ENCODE data around the gene TLR1. TPM values are rescaled to one million over a fixed set of nuclear protein-coding genes. Genes with fewer than 3 reads are reported as not detected.
A peak's percentile ranks its signal among the peaks of the same experiment; 100 is the strongest.

Gene TLR1
- total RNA-seq = 1 to 10 TPM; 8.1 to 9.6 TPM

GRCh38 chr4:38804654-38805295 is at the start of gene TLR1:
TSS of gene TLR1 (minus strand) at chr4:38804791. CDS start at chr4:38798831, 5,960 bp downstream.
- DNase-seq (peak; percentile 32), ATAC-seq (peak; percentile 78)
- Mint-ChIP-seq H3K9me3 (ENCODE audit: insufficient read depth) (peaks cover 21% of the 10 kb centered on the region), H3K4me1 (ENCODE audit: low read depth) (peaks cover 25% of the 10 kb centered on the region), H3K27ac (peak within 1 kb of the TSS; percentile 84), H3K27me3 (ENCODE audit: low read depth) (no peaks in the 10 kb centered on the region), H3K36me3 (ENCODE audit: low read depth) (peaks cover 35% of the 10 kb centered on the region), H3K4me3 (peak within 1 kb of the TSS; percentile 76)
- ChIA-PET CTCF (interaction anchor here (0.8 to 6.1 kb wide), 24 partner anchors 10 to 625 kb away, joined by 3 to 78 read pairs (median 5); partner anchors contain the start of genes TLR10 and TLR6), POLR2A (interaction anchor here (0.9 to 2.2 kb wide), 4 partner anchors 12 to 51 kb away, joined by 4 to 6 read pairs (median 5); no protein-coding TSS in a partner anchor)

- ATAC-seq = no peak
- Mint-ChIP-seq H3K4me1 (ENCODE audit: low read depth) (no peaks in the 10 kb centered on the region), H3K9me3 (ENCODE audit: insufficient read depth) (peaks cover 10% of the 10 kb centered on the region), H3K36me3 (ENCODE audit: low read depth) (peaks cover 18% of the 10 kb centered on the region), H3K4me3 (no peak overlapping the region), H3K27me3 (ENCODE audit: low read depth) (no peaks in the 10 kb centered on the region), H3K27ac (no peak overlapping the region)
- POLR2A ChIA-PET = no interaction called here
- DNase-seq = no peak
- CTCF ChIA-PET = no interaction called here
Measured at GRCh38 chr4:38846015-38846414, 41.4 kb upstream of the TLR1 start.

- POLR2A ChIA-PET = no interaction called here
- DNase-seq = no peak
- CTCF ChIA-PET = interaction anchor here (2.6 kb wide), 1 partner anchor 13 kb away, joined by 8 read pairs; the partner anchor contains the start of gene TLR6
- Mint-ChIP-seq H3K4me1 (ENCODE audit: low read depth) (peaks cover 7% of the 10 kb centered on the region), H3K4me3 (no peak overlapping the region), H3K27ac (no peak overlapping the region), H3K27me3 (ENCODE audit: low read depth) (no peaks in the 10 kb centered on the region), H3K36me3 (ENCODE audit: low read depth) (peaks cover 2% of the 10 kb centered on the region), H3K9me3 (ENCODE audit: insufficient read depth) (no peaks in the 10 kb centered on the region)
- ATAC-seq = no peak
Measured at GRCh38 chr4:38842994-38843393, 38.4 kb upstream of the TLR1 start.

GRCh38 chr4:38837849-38838248 is 33.3 kb upstream of the TLR1 start:
- no peaks in the 10 kb centered on the region for H3K27me3 Mint-ChIP-seq (ENCODE audit: low read depth)
- ChIA-PET CTCF (no interaction called here), POLR2A (no interaction called here)
- ATAC-seq = no peak
- no peak overlapping the region for H3K4me3 Mint-ChIP-seq
- DNase-seq = no peak
- peaks cover 22% of the 10 kb centered on the region for H3K36me3 Mint-ChIP-seq (ENCODE audit: low read depth)
- no peak overlapping the region for H3K27ac Mint-ChIP-seq
- H3K9me3 Mint-ChIP-seq (ENCODE audit: insufficient read depth) = peaks cover 15% of the 10 kb centered on the region
- H3K4me1 Mint-ChIP-seq (ENCODE audit: low read depth) = peaks cover 16% of the 10 kb centered on the region

GRCh38 chr4:38837334-38837733 is 32.7 kb upstream of the TLR1 start:
- ChIA-PET CTCF (no interaction called here), POLR2A (no interaction called here)
- no peak overlapping the region for H3K4me3 Mint-ChIP-seq
- H3K27ac Mint-ChIP-seq = no peak overlapping the region
- no peaks in the 10 kb centered on the region for H3K27me3 Mint-ChIP-seq (ENCODE audit: low read depth)
- peaks cover 22% of the 10 kb centered on the region for H3K36me3 Mint-ChIP-seq (ENCODE audit: low read depth)
- no peak for DNase-seq
- no peak for ATAC-seq
- H3K4me1 Mint-ChIP-seq (ENCODE audit: low read depth) = peaks cover 16% of the 10 kb centered on the region
- peaks cover 15% of the 10 kb centered on the region for H3K9me3 Mint-ChIP-seq (ENCODE audit: insufficient read depth)

GRCh38 chr4:38834570-38834969 is 30.0 kb upstream of the TLR1 start:
- ATAC-seq (no peak), DNase-seq (no peak)
- Mint-ChIP-seq H3K9me3 (ENCODE audit: insufficient read depth) (peaks cover 15% of the 10 kb centered on the region), H3K36me3 (ENCODE audit: low read depth) (peaks cover 24% of the 10 kb centered on the region), H3K4me3 (no peak overlapping the region), H3K27me3 (ENCODE audit: low read depth) (no peaks in the 10 kb centered on the region), H3K4me1 (ENCODE audit: low read depth) (peaks cover 16% of the 10 kb centered on the region), H3K27ac (no peak overlapping the region)
- ChIA-PET POLR2A (interaction anchor here (0.6 kb wide), 1 partner anchor 147 kb away, joined by 4 read pairs; no protein-coding TSS in a partner anchor), CTCF (interaction anchor here (1.4 to 1.6 kb wide), 3 partner anchors 26 to 52 kb away, joined by 3 to 7 read pairs (median 5); no protein-coding TSS in a partner anchor)

- no peak for ATAC-seq
- H3K27me3 Mint-ChIP-seq (ENCODE audit: low read depth) = no peaks in the 10 kb centered on the region
- peaks cover 15% of the 10 kb centered on the region for H3K9me3 Mint-ChIP-seq (ENCODE audit: insufficient read depth)
- peak overlapping the region; percentile 4 for H3K27ac Mint-ChIP-seq
- peaks cover 24% of the 10 kb centered on the region for H3K36me3 Mint-ChIP-seq (ENCODE audit: low read depth)
- POLR2A ChIA-PET = no interaction called here
- no peak for DNase-seq
- no peak overlapping the region for H3K4me3 Mint-ChIP-seq
- CTCF ChIA-PET = interaction anchor here (0.6 to 1.6 kb wide), 3 partner anchors 22 to 73 kb away, joined by 3 to 5 read pairs (median 3); no protein-coding TSS in a partner anchor
- H3K4me1 Mint-ChIP-seq (ENCODE audit: low read depth) = peaks cover 8% of the 10 kb centered on the region
Measured at GRCh38 chr4:38832624-38833528, 28.3 kb upstream of the TLR1 start.

- no peaks in the 10 kb centered on the region for H3K27me3 Mint-ChIP-seq (ENCODE audit: low read depth)
- ATAC-seq = no peak
- POLR2A ChIA-PET = no interaction called here
- CTCF ChIA-PET = interaction anchor here (0.6 to 1.0 kb wide), 2 partner anchors 23 to 73 kb away, joined by 3 read pairs; no protein-coding TSS in a partner anchor
- no peak for DNase-seq
- H3K4me3 Mint-ChIP-seq = no peak overlapping the region
- no peak overlapping the region for H3K27ac Mint-ChIP-seq
- H3K4me1 Mint-ChIP-seq (ENCODE audit: low read depth) = peaks cover 2% of the 10 kb centered on the region
- H3K36me3 Mint-ChIP-seq (ENCODE audit: low read depth) = peaks cover 19% of the 10 kb centered on the region
- peaks cover 15% of the 10 kb centered on the region for H3K9me3 Mint-ChIP-seq (ENCODE audit: insufficient read depth)
Measured at GRCh38 chr4:38832206-38832605, 27.6 kb upstream of the TLR1 start.

- no peak for DNase-seq
- ChIA-PET CTCF (interaction anchor here (0.8 to 1.4 kb wide), 3 partner anchors 22 to 72 kb away, joined by 3 to 6 read pairs (median 3); no protein-coding TSS in a partner anchor), POLR2A (no interaction called here)
- Mint-ChIP-seq H3K27ac (no peak overlapping the region), H3K27me3 (ENCODE audit: low read depth) (no peaks in the 10 kb centered on the region), H3K9me3 (ENCODE audit: insufficient read depth) (peaks cover 15% of the 10 kb centered on the region), H3K4me3 (no peak overlapping the region), H3K36me3 (ENCODE audit: low read depth) (peaks cover 19% of the 10 kb centered on the region), H3K4me1 (ENCODE audit: low read depth) (no peaks in the 10 kb centered on the region)
- no peak for ATAC-seq
Measured at GRCh38 chr4:38831653-38832052, 27.1 kb upstream of the TLR1 start.

GRCh38 chr4:38829237-38829636 is 24.6 kb upstream of the TLR1 start:
- H3K4me1 Mint-ChIP-seq (ENCODE audit: low read depth) = no peaks in the 10 kb centered on the region
- DNase-seq = no peak
- no peak overlapping the region for H3K4me3 Mint-ChIP-seq
- peaks cover 1% of the 10 kb centered on the region for H3K9me3 Mint-ChIP-seq (ENCODE audit: insufficient read depth)
- ATAC-seq = no peak
- no peaks in the 10 kb centered on the region for H3K27me3 Mint-ChIP-seq (ENCODE audit: low read depth)
- H3K36me3 Mint-ChIP-seq (ENCODE audit: low read depth) = peaks cover 10% of the 10 kb centered on the region
- ChIA-PET POLR2A (no interaction called here), CTCF (interaction anchor here (1.0 to 2.5 kb wide), 3 partner anchors 25 to 47 kb away, joined by 3 to 8 read pairs (median 3); partner anchors contain the start of genes TLR1 and TLR10)
- H3K27ac Mint-ChIP-seq = no peak overlapping the region

- ATAC-seq (no peak), DNase-seq (no peak)
- no peak overlapping the region for H3K4me3 Mint-ChIP-seq
- H3K9me3 Mint-ChIP-seq (ENCODE audit: insufficient read depth) = no peaks in the 10 kb centered on the region
- peaks cover 6% of the 10 kb centered on the region for H3K4me1 Mint-ChIP-seq (ENCODE audit: low read depth)
- H3K27ac Mint-ChIP-seq = no peak overlapping the region
- H3K27me3 Mint-ChIP-seq (ENCODE audit: low read depth) = no peaks in the 10 kb centered on the region
- H3K36me3 Mint-ChIP-seq (ENCODE audit: low read depth) = peaks cover 10% of the 10 kb centered on the region
- ChIA-PET POLR2A (no interaction called here), CTCF (interaction anchor here (1.5 kb wide), 1 partner anchor 42 kb away, joined by 4 read pairs; no protein-coding TSS in a partner anchor)
Measured at GRCh38 chr4:38823766-38824165, 19.2 kb upstream of the TLR1 start.
